Measurements from ENCODE around the gene HAUS5. TPM values are rescaled to one million over a fixed set of nuclear protein-coding genes. Genes with fewer than 3 reads are reported as not detected.

Gene HAUS5
- total and polyA plus RNA-seq, 10 of the 15 experiments (the other 5 are each of a cell fraction or from before 2014, with no cell fraction given) = 3.1 to 32.6 (median 17.6) TPM

DNA sequence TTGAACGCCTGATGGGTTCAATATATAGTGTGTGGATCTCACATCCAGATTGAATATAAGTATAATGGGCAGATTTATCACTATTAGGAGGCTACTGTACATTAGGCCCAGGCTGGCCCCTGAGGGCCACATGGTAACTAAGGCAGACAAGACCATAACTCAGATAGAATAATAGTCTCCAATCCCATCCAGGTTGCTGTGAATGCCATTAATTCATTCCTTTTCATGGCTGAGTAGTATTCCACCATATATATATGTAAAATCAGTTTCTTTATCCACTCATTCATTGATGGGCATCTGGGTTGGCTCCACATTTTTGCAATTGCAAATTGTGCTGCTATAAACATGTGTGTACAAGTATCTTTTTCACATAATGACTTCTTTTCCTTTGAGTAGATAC is 34.6 kb upstream of the HAUS5 start (continued):
- TF ChIP-seq ETV6 (conservative IDR thresholded peaks at IDR 0.05 in 1 of 2, IDR thresholded peaks at IDR 0.05 in 1 of 2; ENCODE audit: borderline replicate concordance in 1 of 2, low read depth in 1 of 2) = no peak
- no peak for TF ChIP-seq POU2F2 (IDR thresholded peaks at IDR 0.05; ENCODE audit: borderline replicate concordance, low read depth, low read length)
- no peak for TF ChIP-seq TBL1XR1 (IDR thresholded peaks at IDR 0.05; ENCODE audit: low read depth, low read length)
- no peak for TF ChIP-seq ZBTB4 (CRISPR knock-in tag; IDR thresholded peaks at IDR 0.05)
- TF ChIP-seq BCLAF1 (IDR thresholded peaks at IDR 0.05) = no peak
- no peak for TF ChIP-seq JUND (IDR thresholded peaks at IDR 0.05; ENCODE audit: low read depth, low read length)
